ENCODE results near the gene ZDHHC4. TPM values are rescaled to one million over a fixed set of nuclear protein-coding genes. Genes with fewer than 3 reads are reported as not detected.
"Not testable (repeated sequence)": the region's sequence is repeated elsewhere in the genome, so short reads cannot be mapped to it uniquely, and the experiment has no call there.

Gene ZDHHC4
- total RNA-seq, 1 experiment from 2014 or later: 96.1 TPM

- no TSS peak for BruUV-seq (replicated peaks)
- intact Hi-C loops (cut with micrococcal nuclease; ENCODE audit: unreplicated experiment): loop anchor here (10.0 kb wide), 1 partner anchor 65 kb away; no protein-coding TSS in a partner anchor
- Histone ChIP-seq H3K4me3 (no peak overlapping the region), H4K20me1 (ENCODE audit: insufficient read depth) (no peaks in the 10 kb centered on the region), H3K27me3 (ENCODE audit: insufficient read depth, low read depth) (no peaks in the 10 kb centered on the region), H3K36me3 (ENCODE audit: low read depth) (peaks cover 8% of the 10 kb centered on the region; the same call in 1 of the 2 replicates), H3K79me2 (ENCODE audit: low read depth) (no peaks in the 10 kb centered on the region), H3K9me3 (ENCODE audit: insufficient read depth, low read depth) (no peaks in the 10 kb centered on the region), H3K27ac (no peak overlapping the region), H2AFZ (no peak overlapping the region), H3K9me2 (ENCODE audit: insufficient read depth) (no peaks in the 10 kb centered on the region), H3K4me2 (no peak overlapping the region), H3F3A (ENCODE audit: insufficient read depth, low read depth) (peaks cover 27% of the 10 kb centered on the region; the same call in 1 of the 2 replicates), H3K4me1 (replicated peaks; ENCODE audit: insufficient read depth) (peaks cover 17% of the 10 kb centered on the region)
- peak; percentile 49; the same call in 1 of the 2 replicates for TF ChIP-seq CTCF (conservative IDR thresholded peaks at IDR 0.05)
- TF ChIP-seq EZH2 (IDR thresholded peaks at IDR 0.05; ENCODE audit: low read depth): no peak
- ChIA-PET CTCF (no interaction called here), POLR2A (ENCODE audit: unreplicated experiment) (no interaction called here)
- peak in 1 of 2 experiments; percentile 56 for DNase-seq
Measured at GRCh38 chr7:6579446-6579845, 2.2 kb downstream of the ZDHHC4 start.

- DNase-seq; H4K20me1 ChIP-seq (ENCODE audit: insufficient read depth); H3K79me2 ChIP-seq (ENCODE audit: low read depth); H3K4me3 ChIP-seq; H3F3A ChIP-seq (ENCODE audit: insufficient read depth, low read depth); H3K27ac ChIP-seq; H3K9me2 ChIP-seq (ENCODE audit: insufficient read depth); CTCF ChIA-PET; H3K9me3 ChIP-seq (ENCODE audit: insufficient read depth, low read depth); BruUV-seq (replicated peaks); H3K27me3 ChIP-seq (ENCODE audit: insufficient read depth, low read depth); H3K4me2 ChIP-seq; POLR2A ChIA-PET (ENCODE audit: unreplicated experiment); H2AFZ ChIP-seq; H3K4me1 ChIP-seq (replicated peaks; ENCODE audit: insufficient read depth): not testable (repeated sequence)
- intact Hi-C loops (cut with micrococcal nuclease; ENCODE audit: unreplicated experiment): loop anchor here (5.0 kb wide), 1 partner anchor 341 kb away; no protein-coding TSS in a partner anchor
- peaks cover 29% of the 10 kb centered on the region for H3K36me3 ChIP-seq (ENCODE audit: low read depth)
Measured at GRCh38 chr7:6585746-6586432, 8.6 kb downstream of the ZDHHC4 start.

GRCh38 chr7:6588566-6588965, 11.3 kb downstream of the ZDHHC4 start:
- TF ChIP-seq EZH2 (IDR thresholded peaks at IDR 0.05; ENCODE audit: low read depth) (no peak), CTCF (conservative IDR thresholded peaks at IDR 0.05) (no peak)
- Histone ChIP-seq H3K9me3 (ENCODE audit: insufficient read depth, low read depth) (no peaks in the 10 kb centered on the region), H4K20me1 (ENCODE audit: insufficient read depth) (no peaks in the 10 kb centered on the region), H3K36me3 (ENCODE audit: low read depth) (peaks cover 27% of the 10 kb centered on the region), H3K79me2 (ENCODE audit: low read depth) (peaks cover 15% of the 10 kb centered on the region), H3K4me3 (no peak overlapping the region), H3K9me2 (ENCODE audit: insufficient read depth) (no peaks in the 10 kb centered on the region), H3K4me1 (replicated peaks; ENCODE audit: insufficient read depth) (peaks cover 13% of the 10 kb centered on the region), H2AFZ (no peak overlapping the region), H3K27me3 (ENCODE audit: insufficient read depth, low read depth) (no peaks in the 10 kb centered on the region), H3K27ac (no peak overlapping the region), H3K4me2 (no peak overlapping the region), H3F3A (ENCODE audit: insufficient read depth, low read depth) (peaks cover 7% of the 10 kb centered on the region; the same call in 1 of the 2 replicates)
- no peak for DNase-seq
- ChIA-PET POLR2A (ENCODE audit: unreplicated experiment) (no interaction called here), CTCF (no interaction called here)
- intact Hi-C loops (cut with micrococcal nuclease; ENCODE audit: unreplicated experiment): loop anchor here (5.0 kb wide), 1 partner anchor 339 kb away; no protein-coding TSS in a partner anchor
- BruUV-seq (replicated peaks): no TSS peak
